ENCODE measurements around the gene EME2. TPM values are rescaled to one million over a fixed set of nuclear protein-coding genes. Genes with fewer than 3 reads are reported as not detected.

EME2 gene
- total RNA-seq, 1 donor from 2014 or later, result 15.5 TPM

- DNase-seq (no peak), ATAC-seq (no peak)
- intact Hi-C loops (cut with DNase I), result no loop called here
- H3K36me3 ChIP-seq, result peaks cover 92% of the 10 kb centered on the region
- no peaks in the 10 kb centered on the region for H3K27me3 ChIP-seq (ENCODE audit: low read depth)
- no peak overlapping the region for H3K4me3 ChIP-seq
- H3K9me3 ChIP-seq, result no peaks in the 10 kb centered on the region
- H3K4me1 ChIP-seq, result peaks cover 3% of the 10 kb centered on the region
- TF ChIP-seq, protein P1, sequence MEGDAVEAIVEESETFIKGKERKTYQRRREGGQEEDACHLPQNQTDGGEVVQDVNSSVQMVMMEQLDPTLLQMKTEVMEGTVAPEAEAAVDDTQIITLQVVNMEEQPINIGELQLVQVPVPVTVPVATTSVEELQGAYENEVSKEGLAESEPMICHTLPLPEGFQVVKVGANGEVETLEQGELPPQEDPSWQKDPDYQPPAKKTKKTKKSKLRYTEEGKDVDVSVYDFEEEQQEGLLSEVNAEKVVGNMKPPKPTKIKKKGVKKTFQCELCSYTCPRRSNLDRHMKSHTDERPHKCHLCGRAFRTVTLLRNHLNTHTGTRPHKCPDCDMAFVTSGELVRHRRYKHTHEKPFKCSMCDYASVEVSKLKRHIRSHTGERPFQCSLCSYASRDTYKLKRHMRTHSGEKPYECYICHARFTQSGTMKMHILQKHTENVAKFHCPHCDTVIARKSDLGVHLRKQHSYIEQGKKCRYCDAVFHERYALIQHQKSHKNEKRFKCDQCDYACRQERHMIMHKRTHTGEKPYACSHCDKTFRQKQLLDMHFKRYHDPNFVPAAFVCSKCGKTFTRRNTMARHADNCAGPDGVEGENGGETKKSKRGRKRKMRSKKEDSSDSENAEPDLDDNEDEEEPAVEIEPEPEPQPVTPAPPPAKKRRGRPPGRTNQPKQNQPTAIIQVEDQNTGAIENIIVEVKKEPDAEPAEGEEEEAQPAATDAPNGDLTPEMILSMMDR (IDR thresholded peaks at IDR 0.05), result no peak
- no peak overlapping the region for H3K27ac ChIP-seq
Measured at GRCh38 chr16:1764971-1765370, 7.6 kb upstream of the EME2 start.

GRCh38 chr16:1765826-1766225 lies 6.8 kb upstream of the EME2 start:
- ATAC-seq, result no peak
- H3K36me3 ChIP-seq, result peaks cover 86% of the 10 kb centered on the region
- intact Hi-C loops (cut with DNase I), result no loop called here

GRCh38 chr16:1766231-1766630 lies 6.4 kb upstream of the EME2 start:
- H3K27ac ChIP-seq, result no peak overlapping the region
- ATAC-seq (no peak), DNase-seq (no peak)
- peaks cover 82% of the 10 kb centered on the region for H3K36me3 ChIP-seq
- TF ChIP-seq, protein P1 (IDR thresholded peaks at IDR 0.05), result no peak
- H3K9me3 ChIP-seq, result no peaks in the 10 kb centered on the region
- no peak overlapping the region for H3K4me3 ChIP-seq
- H3K27me3 ChIP-seq (ENCODE audit: low read depth), result no peaks in the 10 kb centered on the region
- intact Hi-C loops (cut with DNase I), result no loop called here
- H3K4me1 ChIP-seq, result peaks cover 12% of the 10 kb centered on the region

More at GRCh38 chr16:1765826-1766225, 6.8 kb upstream of the EME2 start:
- no peak for DNase-seq
- Histone ChIP-seq H3K9me3 (no peaks in the 10 kb centered on the region), H3K4me3 (no peak overlapping the region), H3K4me1 (peaks cover 12% of the 10 kb centered on the region), H3K27ac (no peak overlapping the region), H3K27me3 (ENCODE audit: low read depth) (no peaks in the 10 kb centered on the region)
- TF ChIP-seq, protein P1 (IDR thresholded peaks at IDR 0.05), result no peak

DNA sequence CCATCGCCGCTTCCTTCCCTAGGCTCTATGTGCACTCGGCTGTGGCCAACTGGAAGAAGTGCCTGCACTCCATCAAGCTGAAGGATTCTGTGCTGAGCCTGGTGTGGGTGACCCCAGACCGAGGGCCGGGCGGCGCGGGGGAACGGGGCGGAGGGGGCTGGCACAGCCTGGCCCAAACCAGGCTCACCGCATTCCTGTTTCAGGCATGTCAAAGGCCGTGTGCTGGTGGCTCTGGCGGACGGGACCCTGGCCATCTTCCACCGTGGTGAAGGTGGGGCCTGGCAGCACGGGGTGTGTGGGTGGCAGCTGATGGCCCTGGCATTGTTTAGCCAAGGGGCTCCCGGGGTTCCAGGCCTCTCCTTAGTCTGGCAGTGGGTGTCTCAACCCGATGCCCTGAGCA lies 5.9 kb upstream of the EME2 start:
- no peak for ATAC-seq
- no peak for DNase-seq
- Histone ChIP-seq H3K27ac (no peak overlapping the region), H3K4me3 (no peak overlapping the region), H3K4me1 (peaks cover 12% of the 10 kb centered on the region), H3K36me3 (peaks cover 81% of the 10 kb centered on the region), H3K27me3 (ENCODE audit: low read depth) (no peaks in the 10 kb centered on the region), H3K9me3 (no peaks in the 10 kb centered on the region)
- intact Hi-C loops (cut with DNase I), result no loop called here
- TF ChIP-seq, protein P1 (IDR thresholded peaks at IDR 0.05), result no peak

DNA sequence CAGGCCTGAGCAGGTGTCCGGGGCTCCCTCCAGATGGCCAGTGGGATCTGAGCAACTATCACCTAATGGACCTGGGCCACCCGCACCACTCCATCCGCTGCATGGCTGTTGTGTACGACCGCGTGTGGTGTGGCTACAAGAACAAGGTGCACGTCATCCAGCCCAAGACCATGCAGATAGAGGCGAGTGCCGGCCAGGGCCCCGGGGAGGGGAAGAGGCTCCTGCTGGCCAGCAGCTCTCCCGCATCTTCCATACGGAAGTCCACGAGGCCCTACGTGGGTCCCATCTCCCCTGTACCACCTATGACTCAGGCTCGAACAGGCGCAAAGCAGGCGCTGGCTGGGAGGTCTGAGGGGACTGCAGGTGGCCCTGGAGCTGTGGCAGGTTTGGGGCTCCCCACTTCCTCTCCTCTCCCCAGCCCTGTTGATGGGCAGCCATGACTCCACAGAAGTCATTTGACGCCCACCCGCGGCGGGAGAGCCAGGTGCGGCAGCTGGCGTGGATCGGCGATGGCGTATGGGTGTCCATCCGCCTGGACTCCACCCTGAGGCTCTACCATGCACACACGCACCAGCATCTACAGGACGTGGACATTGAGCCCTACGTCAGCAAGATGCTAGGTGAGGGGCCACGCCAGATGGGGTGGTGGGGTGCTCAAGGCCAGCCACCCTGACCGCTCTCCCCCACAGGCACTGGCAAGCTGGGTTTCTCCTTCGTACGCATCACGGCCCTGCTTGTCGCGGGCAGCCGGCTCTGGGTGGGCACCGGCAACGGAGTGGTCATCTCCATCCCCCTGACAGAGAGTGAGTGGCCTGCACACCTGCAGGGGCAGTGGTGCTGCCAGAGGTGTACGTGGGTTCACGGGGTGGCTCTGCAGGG lies 5.3 kb upstream of the EME2 start:
- peaks cover 19% of the 10 kb centered on the region for H3K4me1 ChIP-seq
- no peak overlapping the region for H3K4me3 ChIP-seq
- H3K27me3 ChIP-seq (ENCODE audit: low read depth), result no peaks in the 10 kb centered on the region
- intact Hi-C loops (cut with DNase I), result no loop called here
- ATAC-seq (no peak), DNase-seq (no peak)
- peaks cover 74% of the 10 kb centered on the region for H3K36me3 ChIP-seq
- TF ChIP-seq, protein P1 (IDR thresholded peaks at IDR 0.05), result no peak
- H3K9me3 ChIP-seq, result no peaks in the 10 kb centered on the region
- H3K27ac ChIP-seq, result no peak overlapping the region
